H9 (cell line): ENCODE results near the gene CAPSL. TPM values are rescaled to one million over a fixed set of nuclear protein-coding genes. Genes with fewer than 3 reads are reported as not detected.

Experiments used
- DNase-seq: peaks from one replicate; pipeline ENCODE4 v3.0.0-alpha.2; 2017
- H2AFZ ChIP-seq: one replicate; pipeline ENCODE4 v1.6.1; 2013; ENCODE audit warnings: mild to moderate bottlenecking, low read length, control low read depth, moderate library complexity
- H2AK5ac ChIP-seq: 2 replicates; pipeline ENCODE4 v1.6.1; 2013; ENCODE audit warnings: low read length, control low read depth, mixed read lengths; ENCODE audit not compliant: insufficient read length
- H2BK120ac ChIP-seq: one replicate; pipeline ENCODE4 v1.6.1; 2013; ENCODE audit warnings: low read depth, mild to moderate bottlenecking, low read length, control low read depth, inconsistent platforms; ENCODE audit not compliant: poor library complexity, severe bottlenecking
- H2BK12ac ChIP-seq: 2 replicates; pipeline ENCODE4 v1.6.1; 2013; ENCODE audit warnings: low read length, control low read depth, mixed read lengths, low read depth; ENCODE audit not compliant: insufficient read length
- H2BK15ac ChIP-seq: 2 replicates; pipeline ENCODE4 v1.6.1; 2013; ENCODE audit warnings: low read depth, low read length, control low read depth
- H2BK20ac ChIP-seq: one replicate; pipeline ENCODE4 v1.6.1; 2013; ENCODE audit warnings: low read depth, mild to moderate bottlenecking, low read length, control low read depth, inconsistent platforms; ENCODE audit not compliant: poor library complexity, severe bottlenecking
- H2BK5ac ChIP-seq: 2 replicates; pipeline ENCODE4 v1.6.1; 2013; ENCODE audit warnings: low read length, control low read depth, mixed read lengths; ENCODE audit not compliant: insufficient read length
- H3K14ac ChIP-seq: 2 replicates; pipeline ENCODE4 v1.6.1; 2013; ENCODE audit warnings: low read length, control low read depth; ENCODE audit not compliant: insufficient read depth
- H3K18ac ChIP-seq: 2 replicates; pipeline ENCODE4 v1.6.1; 2013; ENCODE audit warnings: low read depth, mild to moderate bottlenecking, mixed read lengths, low read length, control low read depth; ENCODE audit not compliant: insufficient read length
- H3K23ac ChIP-seq: 2 replicates; pipeline ENCODE4 v1.6.1; 2013; ENCODE audit warnings: low read length, control low read depth, mixed read lengths, low read depth; ENCODE audit not compliant: insufficient read length
- H3K23me2 ChIP-seq: 2 replicates; pipeline ENCODE4 v1.6.1; 2013; ENCODE audit warnings: low read depth, mild to moderate bottlenecking, mixed read lengths, low read length, control low read depth; ENCODE audit not compliant: insufficient read length, poor library complexity, severe bottlenecking
- H3K27ac ChIP-seq: 2 replicates; pipeline ENCODE4 v1.5.1; 2013; ENCODE audit warnings: low read length, control low read depth, mixed read lengths, low read depth; ENCODE audit not compliant: insufficient read length
- H3K27me3 ChIP-seq: 2 replicates; pipeline ENCODE4 v1.6.1; 2013; ENCODE audit warnings: low read length, control low read depth, inconsistent platforms; ENCODE audit not compliant: insufficient read depth
- H3K4ac ChIP-seq: 2 replicates; pipeline ENCODE4 v1.6.1; 2013; ENCODE audit warnings: low read depth, mild to moderate bottlenecking, control low read depth, inconsistent platforms, low read length, moderate library complexity
- H3K4me1 ChIP-seq: 2 replicates; pipeline ENCODE4 v1.6.1; 2013; ENCODE audit warnings: low read length, control low read depth, inconsistent platforms; ENCODE audit not compliant: insufficient read depth
- H3K4me2 ChIP-seq: 2 replicates; pipeline ENCODE4 v1.6.1; 2013; ENCODE audit warnings: low read length, control low read depth, mixed read lengths; ENCODE audit not compliant: insufficient read length, insufficient read depth
- H3K56ac ChIP-seq: 2 replicates; pipeline ENCODE4 v1.6.1; 2013; ENCODE audit warnings: low read depth, mild to moderate bottlenecking, mixed read lengths, low read length, control low read depth; ENCODE audit not compliant: insufficient read length
- H3K79me1 ChIP-seq: 2 replicates; pipeline ENCODE4 v1.6.1; 2013; ENCODE audit warnings: low read depth, mild to moderate bottlenecking, moderate library complexity, low read length, control low read depth, inconsistent platforms; ENCODE audit not compliant: insufficient read depth, poor library complexity, severe bottlenecking
- H3K79me2 ChIP-seq: 2 replicates; pipeline ENCODE4 v1.6.1; 2013; ENCODE audit warnings: low read length, control low read depth, inconsistent platforms; ENCODE audit not compliant: insufficient read depth
- H3K9ac ChIP-seq: 2 replicates; pipeline ENCODE4 v1.6.1; 2013; ENCODE audit warnings: low read length, control low read depth, mixed read lengths; ENCODE audit not compliant: insufficient read length; ENCODE audit errors: extremely low read depth
- H3K9me3 ChIP-seq: one replicate; pipeline ENCODE4 v1.6.1; 2013; ENCODE audit warnings: low read depth, low read length, inconsistent platforms; ENCODE audit not compliant: control insufficient read depth
- H3T11ph ChIP-seq: one replicate; pipeline ENCODE4 v1.6.1; 2013; ENCODE audit warnings: mild to moderate bottlenecking, low read length, control low read depth, inconsistent platforms
- H4K20me1 ChIP-seq: one replicate; pipeline ENCODE4 v1.6.1; 2013; ENCODE audit not compliant: control insufficient read depth, insufficient read length, insufficient read depth
- H4K5ac ChIP-seq: 2 replicates; pipeline ENCODE4 v1.6.1; 2013; ENCODE audit warnings: low read depth, mild to moderate bottlenecking, mixed read lengths, low read length, control low read depth; ENCODE audit not compliant: insufficient read length
- H4K8ac ChIP-seq: replicated peaks from 2 replicates; pipeline ENCODE4 v1.6.1; 2013; ENCODE audit warnings: low read length, control low read depth, mixed read lengths, low read depth; ENCODE audit not compliant: insufficient read length
- H4K91ac ChIP-seq: 2 replicates; pipeline ENCODE4 v1.6.1; 2013; ENCODE audit warnings: low read depth, mild to moderate bottlenecking, moderate library complexity, mixed read lengths, low read length, control low read depth; ENCODE audit not compliant: insufficient read length
- H3K27ac Mint-ChIP-seq, 3 experiments: 2 replicates in 2 of 3; 3 replicates in 1 of 3; pipeline ENCODE4 v1.8.0; 2020 to 2021; ENCODE audit warnings: mixed read lengths in 3 of 3, mild to moderate bottlenecking in 1 of 3, moderate library complexity in 1 of 3
- H3K27me3 Mint-ChIP-seq: 2 replicates; pipeline ENCODE4 v1.8.0; 2021; ENCODE audit warnings: low read depth, mild to moderate bottlenecking, moderate library complexity, mixed read lengths
- H3K36me3 Mint-ChIP-seq, 3 experiments: 2 replicates in 2 of 3; 3 replicates in 1 of 3; pipeline ENCODE4 v1.8.0; 2020 to 2021; ENCODE audit warnings: low read depth in 3 of 3, mixed read lengths in 3 of 3; ENCODE audit not compliant: insufficient read depth in 1 of 3
- H3K4me1 Mint-ChIP-seq, 2 experiments: 2 replicates each; pipeline ENCODE4 v1.8.0; 2020; ENCODE audit warnings: mixed read lengths in 2 of 2
- H3K4me3 Mint-ChIP-seq, 2 experiments: 2 replicates in 1 of 2; 3 replicates in 1 of 2; pipeline ENCODE4 v1.8.0; 2020 to 2021; ENCODE audit warnings: mild to moderate bottlenecking in 2 of 2, mixed read lengths in 2 of 2, moderate library complexity in 1 of 2
- H3K9me3 Mint-ChIP-seq, 2 experiments: 2 replicates in 1 of 2; 3 replicates in 1 of 2; pipeline ENCODE4 v1.8.0; 2020; ENCODE audit warnings: mild to moderate bottlenecking in 2 of 2, mixed read lengths in 2 of 2, moderate library complexity in 1 of 2
- WGBS: extraction: QIAGEN DNeasy Blood & Tissue Kit; methylation state at CpG from one replicate; pipeline ENCODE4 v1.1.7; 2013; ENCODE audit warnings: missing lambda C conversion rate, low lambda C conversion rate, mixed read lengths; ENCODE audit not compliant: insufficient read length; ENCODE audit errors: extremely low coverage; 5-methylcytosine and 5-hydroxymethylcytosine counted together
- total RNA-seq: library from RNA; stranded (reverse); gene quantifications from 2 replicates; pipeline ENCODE4 v1.2.1, GENCODE V29; 2021
- TF ChIP-seq, protein P1 (sequence below): fragments of 200-600 bp; sonication (generic); conservative IDR thresholded peaks from 3 replicates; pipeline ENCODE4 v1.8.0; 2021; ENCODE audit warnings: antibody characterized with exemption, mild to moderate bottlenecking

Gene CAPSL
- total RNA-seq, 1 experiment from 2014 or later = not detected

DNA sequence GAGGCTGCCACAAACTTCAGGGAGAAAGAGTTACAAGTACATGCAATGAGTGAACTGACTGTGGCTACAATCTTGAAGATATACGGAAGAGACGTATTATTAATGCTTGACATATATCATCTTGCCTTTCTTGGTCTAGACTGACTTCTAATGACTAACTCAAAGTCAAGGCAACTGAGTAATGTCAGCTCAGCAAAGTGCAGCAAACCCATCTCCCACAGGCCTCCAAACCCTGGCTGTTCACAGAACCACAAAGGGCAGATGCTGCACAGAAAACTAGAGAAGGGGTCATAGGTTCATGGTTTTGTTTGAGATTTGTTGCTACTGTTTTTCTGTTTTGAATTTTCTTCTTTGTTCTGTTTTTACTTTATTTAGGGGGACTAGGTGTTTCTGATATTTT lies 60.8 kb downstream of the CAPSL start:
- H2BK5ac ChIP-seq = no peak overlapping the region
- no peak for DNase-seq
- Mint-ChIP-seq H3K9me3 (no peaks in the 10 kb centered on the region; a peak in 1 of 5 replicates), H3K36me3 (no peaks in the 10 kb centered on the region), H3K27me3 (no peaks in the 10 kb centered on the region; the same call in 1 of the 2 replicates), H3K4me1 (no peaks in the 10 kb centered on the region), H3K4me3 (no peak overlapping the region), H3K27ac (no peak overlapping the region)
- H3K9me3 ChIP-seq = no peaks in the 10 kb centered on the region
- no peak overlapping the region for H3T11ph ChIP-seq
- no peak overlapping the region for H2BK15ac ChIP-seq
- H3K4ac ChIP-seq = no peak overlapping the region
- no peak overlapping the region for H3K23ac ChIP-seq
- no peaks in the 10 kb centered on the region for H3K79me1 ChIP-seq
- no CpG with 5 or more reads among the region's 2 CpGs for WGBS
- H3K4me2 ChIP-seq = no peak overlapping the region
- H2AK5ac ChIP-seq = no peak overlapping the region
- no peaks in the 10 kb centered on the region for H3K27me3 ChIP-seq
- H4K91ac ChIP-seq = no peak overlapping the region
- H3K18ac ChIP-seq = no peak overlapping the region
- no peak overlapping the region for H3K27ac ChIP-seq
- no peak overlapping the region for H3K9ac ChIP-seq
- TF ChIP-seq, protein P1, sequence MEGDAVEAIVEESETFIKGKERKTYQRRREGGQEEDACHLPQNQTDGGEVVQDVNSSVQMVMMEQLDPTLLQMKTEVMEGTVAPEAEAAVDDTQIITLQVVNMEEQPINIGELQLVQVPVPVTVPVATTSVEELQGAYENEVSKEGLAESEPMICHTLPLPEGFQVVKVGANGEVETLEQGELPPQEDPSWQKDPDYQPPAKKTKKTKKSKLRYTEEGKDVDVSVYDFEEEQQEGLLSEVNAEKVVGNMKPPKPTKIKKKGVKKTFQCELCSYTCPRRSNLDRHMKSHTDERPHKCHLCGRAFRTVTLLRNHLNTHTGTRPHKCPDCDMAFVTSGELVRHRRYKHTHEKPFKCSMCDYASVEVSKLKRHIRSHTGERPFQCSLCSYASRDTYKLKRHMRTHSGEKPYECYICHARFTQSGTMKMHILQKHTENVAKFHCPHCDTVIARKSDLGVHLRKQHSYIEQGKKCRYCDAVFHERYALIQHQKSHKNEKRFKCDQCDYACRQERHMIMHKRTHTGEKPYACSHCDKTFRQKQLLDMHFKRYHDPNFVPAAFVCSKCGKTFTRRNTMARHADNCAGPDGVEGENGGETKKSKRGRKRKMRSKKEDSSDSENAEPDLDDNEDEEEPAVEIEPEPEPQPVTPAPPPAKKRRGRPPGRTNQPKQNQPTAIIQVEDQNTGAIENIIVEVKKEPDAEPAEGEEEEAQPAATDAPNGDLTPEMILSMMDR = no peak
- no peak overlapping the region for H2AFZ ChIP-seq
- no peaks in the 10 kb centered on the region for H3K23me2 ChIP-seq
- H3K4me1 ChIP-seq = no peaks in the 10 kb centered on the region
- H4K20me1 ChIP-seq = no peaks in the 10 kb centered on the region
- H3K79me2 ChIP-seq = no peaks in the 10 kb centered on the region
- no peak overlapping the region for H2BK20ac ChIP-seq
- no peak overlapping the region for H3K56ac ChIP-seq
- no peak overlapping the region for H4K5ac ChIP-seq
- no peak overlapping the region for H2BK120ac ChIP-seq
- no peak overlapping the region for H3K14ac ChIP-seq
- H4K8ac ChIP-seq = no peak overlapping the region
- H2BK12ac ChIP-seq = no peak overlapping the region
